HK-2 (cell line): Measurements from ENCODE around the gene AMBP.

ENCODE experiments used
- DNase-seq: peaks from one replicate; pipeline ENCODE4 v3.0.0-alpha.2; 2018; ENCODE audit not compliant: unreplicated experiment

AMBP gene

DNA sequence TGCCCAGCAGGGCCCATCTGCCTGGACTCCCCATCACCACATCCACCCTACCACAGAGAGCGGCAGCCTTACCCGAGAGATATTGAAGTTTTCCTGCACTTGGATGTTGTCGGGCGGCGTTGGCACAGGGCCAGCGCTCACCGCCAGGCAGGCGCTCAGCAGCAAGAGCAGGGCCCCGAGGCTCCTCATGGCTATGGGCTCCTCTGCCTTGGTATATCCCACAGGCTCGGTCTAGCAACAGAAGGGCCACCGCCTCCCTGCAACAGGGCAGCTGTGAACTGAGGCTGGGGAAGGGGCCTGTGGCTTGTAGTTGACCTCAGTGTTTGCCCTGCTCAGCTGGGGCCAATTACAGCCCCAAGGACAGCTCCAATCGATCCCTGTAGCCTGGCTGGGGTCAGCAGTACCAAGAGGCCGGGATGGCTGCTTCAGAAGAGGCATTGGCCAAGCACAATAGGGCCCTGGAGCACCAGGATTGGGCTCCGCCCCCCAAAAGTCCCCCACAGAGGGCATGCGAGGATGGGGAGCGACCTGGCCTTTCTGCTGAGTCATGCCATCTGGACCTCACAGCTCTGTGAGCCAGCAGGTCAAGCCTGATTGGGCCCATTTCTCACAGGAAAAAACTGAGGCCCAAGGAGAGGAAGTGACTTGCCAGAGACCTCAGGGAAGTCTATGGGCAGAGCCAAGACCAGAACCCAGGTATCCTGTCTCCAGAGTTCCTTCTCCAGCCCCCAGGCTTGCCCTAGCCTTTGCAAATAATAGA, at the start of gene AMBP:
Gene AMBP, minus strand, starts transcription at position 280 of the 760 bp plus-strand sequence. Its CDS starts 91 bp downstream, at position 189.
- DNase-seq = no peak

DNA sequence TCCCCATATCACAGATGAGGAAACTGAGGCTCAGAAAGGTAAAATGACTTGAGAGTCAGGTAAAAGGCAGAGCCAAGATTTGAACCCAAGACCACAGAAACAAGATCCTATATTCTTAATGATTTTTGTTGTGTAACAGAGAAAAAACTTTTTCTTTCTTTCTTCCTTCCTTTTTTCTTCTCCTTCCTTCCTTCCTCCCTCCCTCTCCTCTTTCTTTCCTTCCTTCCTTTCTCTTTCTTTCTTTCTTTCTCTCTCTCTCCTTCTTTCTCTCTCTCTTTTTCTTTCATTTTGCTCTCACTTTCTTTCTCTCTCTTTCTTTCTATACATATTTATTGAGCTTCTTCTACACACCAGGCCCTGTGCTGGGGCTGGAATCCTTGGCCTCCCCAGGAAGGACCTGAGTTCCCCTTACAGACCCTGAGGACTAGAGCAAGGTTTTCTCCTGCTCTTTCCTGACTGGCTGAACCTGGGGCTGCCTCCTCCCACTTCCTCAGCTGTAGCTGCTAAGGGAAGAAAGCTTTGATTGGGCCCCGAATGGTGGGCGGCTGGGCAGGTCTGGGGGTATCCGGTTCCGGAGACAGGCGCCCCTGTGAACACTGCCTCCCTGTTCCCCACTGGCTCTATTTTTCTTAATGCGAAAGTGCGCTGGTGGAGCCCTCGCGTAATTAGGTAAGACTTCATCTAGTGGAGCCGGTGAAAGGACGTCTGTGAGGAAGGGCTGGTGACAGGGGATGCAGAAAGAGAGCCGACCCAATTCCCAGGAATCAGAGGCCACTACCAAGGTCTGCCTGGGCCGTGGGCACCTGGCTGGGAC, 48.4 kb upstream of the AMBP start:
- DNase-seq = no peak

DNA sequence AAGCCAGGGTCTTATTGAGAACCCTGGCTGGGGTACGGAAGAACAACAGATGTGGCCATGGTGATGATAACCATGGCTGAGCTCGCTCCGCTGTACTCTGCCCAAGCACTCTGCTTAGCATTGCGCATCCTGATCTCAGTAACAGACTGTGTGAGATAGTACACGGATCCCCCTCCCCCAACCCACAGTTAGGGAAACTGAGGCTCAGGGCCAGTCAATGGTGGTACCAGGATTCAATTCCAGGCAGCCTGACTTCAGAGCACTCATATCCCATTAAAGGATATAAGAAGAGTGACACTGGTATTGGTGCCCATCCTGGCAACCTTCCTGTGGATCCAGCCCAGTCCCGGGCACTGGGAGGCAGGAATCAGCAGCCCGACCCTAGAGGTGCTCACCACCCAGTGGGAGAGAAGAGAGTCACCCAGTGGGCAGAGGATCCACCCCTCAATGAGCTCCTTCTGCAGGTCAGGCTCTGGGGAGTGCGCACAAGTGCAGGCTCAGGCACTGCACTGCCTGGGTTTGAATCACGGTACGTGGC, 47.4 kb upstream of the AMBP start:
- no peak for DNase-seq

DNA sequence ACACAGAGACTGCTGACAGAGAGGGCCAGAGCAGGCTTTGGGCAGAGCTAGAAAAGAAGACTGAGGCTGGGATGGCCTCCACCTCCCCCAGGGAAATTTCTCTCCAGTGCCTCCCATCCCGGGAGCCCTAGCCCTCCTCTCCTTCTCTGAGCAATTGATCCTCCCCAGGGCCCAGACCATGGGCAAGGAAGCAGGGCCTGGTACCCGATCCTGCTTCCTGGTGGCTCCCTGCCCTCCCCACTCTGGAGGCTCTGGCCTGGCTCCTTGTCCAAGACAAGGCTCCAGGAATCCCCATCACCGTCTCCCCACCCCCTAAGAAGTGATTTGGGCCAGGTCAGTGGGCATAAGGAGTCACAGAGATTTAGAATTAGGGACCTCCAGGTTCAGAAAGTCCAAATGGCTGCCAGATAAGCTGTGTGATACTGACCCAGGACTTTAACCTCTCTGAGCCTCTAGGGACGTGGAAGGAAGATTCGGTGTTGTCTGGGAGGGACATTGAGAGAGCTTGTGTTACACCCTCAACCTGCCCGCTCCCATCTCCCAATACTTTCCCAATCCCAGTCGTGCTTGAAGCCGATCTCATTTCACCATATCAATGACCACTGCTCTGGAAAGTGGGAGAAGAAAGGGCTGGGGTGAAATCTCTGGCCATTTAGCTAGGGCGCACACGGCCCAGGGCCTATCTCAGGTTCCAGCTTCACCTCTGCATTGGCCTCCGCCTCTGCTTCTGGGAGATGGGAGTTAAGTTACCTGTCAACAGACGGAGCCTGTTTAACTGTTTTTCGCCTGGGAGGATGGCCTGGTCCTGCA, 46.8 kb upstream of the AMBP start:
- DNase-seq = no peak

- DNase-seq = no peak
Observed at GRCh38 chr9:114124138-114124537, 46.0 kb upstream of the AMBP start.

DNA sequence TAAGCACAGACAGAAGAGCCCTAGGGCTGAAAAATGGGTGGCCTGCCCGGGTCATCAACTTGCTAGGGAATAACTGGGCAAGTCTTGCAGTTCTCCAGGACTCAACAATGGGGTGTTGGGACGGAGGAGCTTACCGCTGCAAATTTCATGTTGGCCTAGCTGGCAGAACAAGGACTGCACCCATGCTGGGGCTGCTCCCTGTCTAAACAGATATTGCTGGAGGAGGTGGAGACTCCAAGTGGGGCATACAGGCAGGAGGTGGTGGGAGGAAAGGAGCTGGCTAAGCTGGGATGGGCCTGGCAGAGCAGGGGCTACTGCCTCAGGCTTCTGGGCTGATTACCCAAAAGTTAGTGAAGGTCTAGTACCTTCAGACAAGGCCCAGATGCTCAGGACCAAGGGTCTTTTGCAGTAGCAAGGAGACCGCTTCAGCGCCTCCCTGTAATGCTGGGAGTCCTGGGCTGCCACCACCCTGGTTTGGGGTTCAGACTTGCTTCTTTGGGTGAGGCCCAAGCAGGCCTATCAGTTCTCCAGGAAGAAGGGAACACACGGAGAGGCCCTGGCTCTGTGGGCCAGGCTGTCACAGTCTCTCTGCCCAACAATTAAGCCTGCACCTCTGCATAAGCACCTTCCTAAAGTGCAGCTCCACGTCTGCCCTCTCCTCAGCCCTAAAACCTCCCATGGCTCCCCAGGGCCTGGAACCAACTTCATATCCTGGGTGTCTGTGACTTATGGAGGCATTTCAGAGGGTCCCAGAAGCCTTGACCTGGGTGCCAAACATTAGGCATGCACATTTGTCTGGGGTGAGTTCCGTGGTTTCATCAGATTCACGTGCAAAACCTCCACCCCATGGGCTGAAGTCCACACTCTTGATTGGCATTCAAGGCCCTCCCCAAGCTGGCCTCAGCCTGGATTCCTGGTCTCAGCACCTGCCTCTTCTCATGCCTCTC, 45.2 kb upstream of the AMBP start:
- DNase-seq = no peak

DNA sequence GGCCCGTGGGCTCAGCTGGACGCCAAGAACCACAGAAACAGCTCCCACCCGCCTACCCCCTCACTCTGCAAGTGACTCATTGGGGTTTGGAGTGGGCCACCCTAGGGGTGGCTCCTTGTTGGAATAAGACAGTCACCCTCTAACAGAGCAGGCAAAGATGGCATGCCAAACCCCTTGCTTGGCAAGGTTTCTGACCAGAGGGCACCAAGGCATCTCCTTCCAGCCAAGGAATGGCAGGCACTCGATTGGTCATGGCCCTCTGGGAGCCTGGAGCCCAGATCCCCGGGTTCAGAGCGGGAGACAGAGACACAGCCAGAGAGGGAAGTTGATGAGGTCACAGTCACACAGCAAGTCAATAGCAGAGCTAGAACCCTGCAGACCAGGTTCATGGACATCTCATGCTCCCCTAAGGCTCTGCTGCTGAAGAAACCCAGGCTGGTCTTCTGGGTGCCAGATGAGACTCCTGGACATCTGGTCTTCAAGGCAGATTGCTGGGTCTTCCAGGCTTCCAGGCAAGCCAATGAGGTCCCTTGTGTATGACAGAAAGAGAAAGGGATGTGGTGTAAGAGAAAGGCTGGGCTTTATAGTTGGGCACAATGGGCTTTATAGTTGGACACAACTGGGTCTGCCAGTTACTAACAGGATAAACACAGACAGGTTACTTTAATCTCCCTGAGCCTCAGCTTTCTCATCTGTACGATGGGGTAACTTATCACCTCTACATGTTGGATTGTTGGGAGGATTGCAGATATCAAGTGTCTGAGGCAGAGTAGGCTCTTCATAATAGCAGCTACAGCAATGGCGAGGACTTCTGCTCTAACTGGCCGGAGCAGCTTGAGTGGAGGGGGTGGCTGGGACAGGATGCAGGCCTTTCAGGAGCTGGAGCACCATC, 44.3 kb upstream of the AMBP start:
- no peak for DNase-seq

DNA sequence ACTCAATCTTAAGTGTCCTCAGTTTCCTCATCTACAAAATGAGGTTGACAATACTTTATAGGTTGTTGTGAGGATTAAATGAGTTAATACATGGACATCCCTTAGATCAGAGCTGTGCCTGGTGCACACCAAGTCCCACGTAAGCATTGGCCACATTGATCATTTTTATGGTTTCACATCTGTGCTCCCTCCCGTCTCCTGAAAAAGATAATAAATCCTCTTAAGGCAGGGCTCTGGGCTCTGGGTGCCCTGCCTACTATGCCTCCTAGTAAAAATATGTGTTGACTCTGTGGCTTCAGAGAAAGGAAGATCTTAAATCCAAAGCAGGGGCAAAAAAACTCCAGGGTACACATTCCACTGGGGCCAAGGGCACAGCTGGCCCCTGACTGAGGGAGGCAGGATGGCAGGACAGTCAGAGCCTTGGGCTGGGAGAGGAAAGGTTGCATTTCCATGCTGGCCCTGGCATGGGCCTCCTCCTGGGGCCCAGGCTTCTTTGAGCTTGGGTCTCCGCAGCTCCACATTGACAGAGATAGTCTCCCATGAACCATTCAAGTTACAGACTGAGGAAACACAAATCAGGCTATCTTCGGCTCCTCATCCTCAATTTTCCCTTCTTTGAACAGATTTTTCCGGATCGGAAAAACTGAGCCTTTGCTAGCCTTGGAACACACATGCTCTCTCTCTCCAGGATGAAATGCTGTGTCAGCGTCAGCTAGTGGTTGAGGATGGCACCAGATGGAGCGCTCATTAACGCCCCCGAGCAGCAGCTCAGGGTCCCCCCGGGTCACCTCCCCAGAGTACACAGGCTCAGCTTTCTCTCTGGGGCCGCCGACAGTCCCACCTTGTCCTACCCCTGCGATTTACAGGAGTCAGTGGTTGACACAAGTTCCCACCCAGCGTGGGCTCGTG, 43.4 kb upstream of the AMBP start:
- DNase-seq = no peak

DNA sequence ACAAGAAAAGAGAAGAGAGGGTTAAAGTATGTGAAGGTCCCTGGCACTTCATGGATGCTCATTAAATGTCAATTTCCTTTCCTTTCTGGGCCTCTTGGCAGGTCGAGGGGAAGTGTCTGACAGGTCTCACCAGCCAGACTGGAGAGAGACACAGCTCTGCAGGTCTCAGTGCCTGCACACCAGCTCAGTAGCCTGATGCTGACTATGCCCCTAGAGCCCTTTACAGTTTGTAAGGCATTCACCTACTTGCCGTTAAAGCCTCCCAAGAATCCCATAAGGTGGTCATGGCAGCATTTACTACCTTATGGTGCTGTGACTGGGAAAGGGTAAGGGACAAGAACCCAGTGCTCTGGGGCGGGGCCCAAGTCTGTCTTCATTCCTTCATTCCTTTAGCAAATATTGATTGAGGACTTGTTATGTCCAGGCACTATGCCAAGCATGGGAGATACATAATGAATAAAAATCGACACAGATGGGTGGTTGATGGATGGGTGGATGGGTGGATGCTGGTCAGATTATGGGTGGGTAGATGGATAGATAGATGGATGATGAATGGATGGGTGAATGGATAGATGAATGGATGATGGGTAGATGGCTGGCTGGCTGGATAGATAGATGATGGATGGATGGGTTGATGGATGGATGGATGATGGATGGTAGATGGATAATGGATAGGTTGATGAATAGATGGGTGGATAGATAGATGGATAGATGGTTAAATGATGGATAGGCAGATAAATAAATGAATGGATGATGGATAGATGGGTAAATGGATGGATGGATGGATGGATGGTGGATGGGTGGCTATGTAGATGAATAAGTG, 42.3 kb upstream of the AMBP start:
- no peak for DNase-seq

DNA sequence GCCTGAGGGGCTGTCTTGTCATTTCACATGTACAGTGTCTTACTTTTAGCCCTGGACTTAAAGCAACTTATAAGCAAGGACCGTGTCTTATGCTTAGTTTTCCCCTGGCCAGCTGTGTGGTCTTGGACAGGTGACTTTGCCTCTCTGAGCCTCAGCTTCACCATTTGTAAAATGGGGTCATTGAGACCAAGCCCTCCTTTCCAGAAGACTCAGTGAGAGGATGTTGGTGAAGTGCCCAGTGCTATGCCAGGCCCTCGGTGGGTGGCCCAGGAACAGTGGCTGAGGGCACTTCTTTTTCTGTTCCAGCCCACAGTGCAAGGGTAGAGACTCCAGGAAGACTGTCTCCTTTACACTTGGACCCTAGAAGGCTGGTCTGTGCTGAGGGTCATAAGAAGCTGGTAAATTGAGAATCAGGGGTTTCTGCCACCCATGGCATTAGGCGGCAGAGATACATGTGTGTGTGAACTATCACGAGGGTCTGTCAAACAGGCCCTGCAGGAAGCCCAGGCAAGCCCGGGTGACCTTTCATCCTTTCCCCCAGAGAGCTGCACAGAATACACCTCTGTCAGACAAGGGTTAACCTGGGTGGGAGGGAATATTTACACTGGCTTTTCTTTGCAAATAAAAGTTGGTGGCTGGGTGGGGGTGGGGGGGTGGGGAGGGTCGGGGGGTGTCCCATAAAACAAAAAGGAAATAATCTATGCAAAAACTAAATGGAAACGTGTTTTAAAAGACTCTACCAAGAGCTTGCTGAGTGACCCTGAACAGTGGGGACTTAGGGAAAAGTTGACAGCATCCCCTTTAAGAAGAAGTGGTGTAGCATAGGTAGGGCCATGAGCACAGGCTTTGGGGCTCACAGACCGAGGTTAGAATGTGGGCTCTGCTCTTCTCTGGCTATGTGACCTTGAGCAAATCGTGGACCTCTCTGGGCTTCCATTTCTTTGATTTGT, 41.4 kb upstream of the AMBP start:
- no peak for DNase-seq

DNA sequence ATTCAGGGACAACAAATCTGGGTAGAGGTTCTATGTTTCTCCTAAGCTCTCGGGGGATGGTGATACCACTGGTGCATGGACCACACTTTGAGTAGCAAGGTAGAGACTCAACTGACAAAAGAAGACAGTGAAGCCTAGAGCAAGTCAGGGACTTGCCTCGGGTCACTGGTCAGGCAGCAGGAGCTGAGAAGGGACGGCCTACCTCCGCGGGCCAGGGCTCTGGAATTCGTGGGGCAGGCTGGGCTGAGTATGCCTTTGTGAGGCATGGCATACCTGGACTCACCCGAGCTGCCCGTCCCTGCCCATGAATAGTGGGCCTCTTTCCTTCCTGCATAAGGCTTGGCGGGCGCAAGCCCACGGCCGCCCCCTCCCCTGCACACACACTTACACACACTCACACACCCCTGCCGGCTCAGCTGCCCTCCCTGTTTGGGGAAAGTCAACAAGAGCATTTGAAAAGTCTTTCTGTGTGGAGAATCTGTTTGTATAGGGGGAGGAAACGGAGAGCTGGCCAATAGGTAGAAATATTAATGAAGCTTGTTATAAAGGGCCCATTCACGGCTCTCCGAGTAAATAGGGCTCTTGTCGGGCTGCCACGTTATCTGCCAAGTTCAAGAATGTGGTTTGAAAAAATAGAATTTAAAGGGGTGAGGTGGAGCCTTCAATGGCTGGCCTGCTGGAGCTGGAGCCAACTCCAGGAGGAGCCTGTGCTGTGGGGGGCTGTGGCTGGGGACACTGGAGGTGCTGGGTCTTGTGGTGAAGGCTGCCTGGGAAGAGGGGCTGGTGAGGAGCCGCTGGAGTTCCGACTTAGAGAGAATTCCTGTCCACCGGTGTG, 40.1 kb upstream of the AMBP start:
- DNase-seq = no peak

GRCh38 chr9:114117614-114117995, 39.5 kb upstream of the AMBP start:
- no peak for DNase-seq

DNA sequence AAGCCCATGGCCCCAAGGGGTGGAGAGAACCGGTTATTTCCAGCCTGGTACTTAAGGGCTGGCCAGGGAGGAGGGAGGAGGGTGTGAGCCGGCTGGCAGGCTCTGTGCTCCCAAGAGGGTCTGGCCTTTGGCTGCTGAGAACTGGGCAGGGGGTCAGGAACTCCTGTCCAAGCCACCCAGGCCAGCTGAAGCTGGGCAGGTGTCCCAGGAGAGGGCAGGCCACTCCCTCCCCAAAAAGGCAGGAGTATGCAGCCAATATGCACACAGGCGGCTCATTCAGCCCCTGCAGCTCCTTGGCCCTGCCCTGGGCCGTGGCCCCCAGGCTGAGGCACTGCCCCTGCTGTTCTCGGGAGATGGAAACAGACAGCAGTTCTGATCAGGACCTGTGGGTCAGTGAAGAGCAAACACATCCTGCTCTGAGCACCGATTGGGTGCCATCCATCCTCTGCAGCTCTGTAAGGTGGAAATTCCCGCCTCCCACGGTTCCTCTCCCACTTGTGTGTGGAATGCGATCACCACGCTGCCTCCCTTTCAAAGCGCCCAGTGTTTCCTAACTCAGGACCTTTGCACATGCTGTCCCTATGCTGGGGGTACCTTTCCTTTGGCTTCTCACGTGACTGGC, 38.1 kb upstream of the AMBP start:
- DNase-seq = no peak

GRCh38 chr9:114115654-114116125, 37.6 kb upstream of the AMBP start:
- no peak for DNase-seq

GRCh38 chr9:114114364-114114763, 36.3 kb upstream of the AMBP start:
- DNase-seq = no peak
